Testis (tissue), 2 donors: ENCODE results near the gene BRI3BP.

ENCODE experiments used
- POLR2A ChIP-seq: fragments of 450-650 bp; IDR thresholded peaks from one replicate; pipeline ENCODE4 v1.6.1; 2017; ENCODE audit warnings: antibody characterized with exemption, mild to moderate bottlenecking, moderate library complexity
- TF ChIP-seq, protein P1 (sequence below), 3 experiments: fragments of 450-650 bp in 2 of 3; fragments of 200-600 bp in 1 of 3; sonication (generic) in 1 of 3; IDR thresholded peaks; one replicate each; pipeline ENCODE4 v1.5.1; 2016 to 2019; ENCODE audit warnings: antibody characterized with exemption in 3 of 3, mild to moderate bottlenecking in 2 of 3, moderate library complexity in 1 of 3

DNA sequence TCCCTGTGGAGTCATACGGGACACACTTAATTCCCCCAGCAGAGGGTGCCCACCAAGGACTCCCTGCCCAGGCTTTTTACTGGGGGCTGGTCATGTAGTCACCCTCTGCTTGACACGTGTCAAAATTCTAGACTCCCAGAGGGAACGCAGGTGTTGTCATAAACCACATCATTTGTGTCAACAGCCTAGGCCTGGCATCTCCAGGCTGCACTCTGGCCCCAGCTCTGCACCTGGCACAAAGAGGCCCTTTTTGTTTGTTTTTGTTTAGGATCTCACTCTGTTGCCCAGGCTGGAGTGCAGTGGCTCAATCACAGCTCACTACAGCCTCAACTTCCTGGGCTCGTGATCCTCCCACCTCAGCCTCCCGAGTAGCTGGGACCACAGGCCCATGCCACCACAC, 21.1 kb downstream of the BRI3BP start:
- TF ChIP-seq, protein P1, sequence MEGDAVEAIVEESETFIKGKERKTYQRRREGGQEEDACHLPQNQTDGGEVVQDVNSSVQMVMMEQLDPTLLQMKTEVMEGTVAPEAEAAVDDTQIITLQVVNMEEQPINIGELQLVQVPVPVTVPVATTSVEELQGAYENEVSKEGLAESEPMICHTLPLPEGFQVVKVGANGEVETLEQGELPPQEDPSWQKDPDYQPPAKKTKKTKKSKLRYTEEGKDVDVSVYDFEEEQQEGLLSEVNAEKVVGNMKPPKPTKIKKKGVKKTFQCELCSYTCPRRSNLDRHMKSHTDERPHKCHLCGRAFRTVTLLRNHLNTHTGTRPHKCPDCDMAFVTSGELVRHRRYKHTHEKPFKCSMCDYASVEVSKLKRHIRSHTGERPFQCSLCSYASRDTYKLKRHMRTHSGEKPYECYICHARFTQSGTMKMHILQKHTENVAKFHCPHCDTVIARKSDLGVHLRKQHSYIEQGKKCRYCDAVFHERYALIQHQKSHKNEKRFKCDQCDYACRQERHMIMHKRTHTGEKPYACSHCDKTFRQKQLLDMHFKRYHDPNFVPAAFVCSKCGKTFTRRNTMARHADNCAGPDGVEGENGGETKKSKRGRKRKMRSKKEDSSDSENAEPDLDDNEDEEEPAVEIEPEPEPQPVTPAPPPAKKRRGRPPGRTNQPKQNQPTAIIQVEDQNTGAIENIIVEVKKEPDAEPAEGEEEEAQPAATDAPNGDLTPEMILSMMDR (IDR thresholded peaks at IDR 0.05), result no peak
- no peak for TF ChIP-seq POLR2A
